ENCODE data around the gene DENND5B.
"Not testable (repeated sequence)": the region's sequence is repeated elsewhere in the genome, so short reads cannot be mapped to it uniquely, and the experiment has no call there.

Gene DENND5B

DNA sequence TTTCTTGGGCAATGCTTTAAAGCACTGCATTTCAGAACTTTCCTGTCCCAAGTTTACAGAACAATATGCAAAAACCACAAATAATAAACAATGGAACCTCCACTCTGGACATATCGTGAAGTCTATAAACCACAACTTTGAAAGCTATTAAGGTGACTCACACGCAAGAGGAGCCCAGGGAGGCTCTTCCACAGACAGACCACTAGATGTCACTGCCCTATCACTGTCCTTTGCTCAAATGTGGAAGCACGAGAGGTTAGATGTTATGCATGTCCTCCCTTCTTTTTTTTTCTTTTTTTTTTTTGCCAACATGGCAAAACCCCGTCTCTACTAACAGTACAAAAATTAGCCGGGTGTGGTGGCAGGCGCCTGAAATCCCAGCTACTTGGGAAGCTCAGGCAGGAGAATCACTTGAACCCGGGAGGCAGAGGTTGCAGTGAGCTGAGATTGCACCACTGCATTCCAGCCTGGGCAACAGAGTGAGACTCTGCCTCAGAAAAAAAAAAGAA lies 187.8 kb downstream of the DENND5B start:
- TF ChIP-seq ZNF335 (tag by site-specific recombination; conservative IDR thresholded peaks at IDR 0.05) (0 out of 2 replicates have a peak, but pooled peaks have one; percentile 23), WT1 (tag by site-specific recombination; IDR thresholded peaks at IDR 0.05) (peak; percentile 51; the same call in 1 of the 2 replicates), ZSCAN30 (tag by site-specific recombination; IDR thresholded peaks at IDR 0.05) (0 out of 2 replicates have a peak, but pooled peaks have one; percentile 45), ZNF600 (tag by site-specific recombination; IDR thresholded peaks at IDR 0.05) (peak; percentile 90), ZNF2 (tag by site-specific recombination; IDR thresholded peaks at IDR 0.05) (peak; percentile 85), ZNF121 (tag by site-specific recombination; IDR thresholded peaks at IDR 0.05) (peak; percentile 86), ZNF394 (tag by site-specific recombination; IDR thresholded peaks at IDR 0.05; ENCODE audit: borderline replicate concordance) (0 out of 2 replicates have a peak, but pooled peaks have one; percentile 15), CTCF (tag by site-specific recombination; IDR thresholded peaks at IDR 0.05) (peak; percentile 83), ZBTB17 (tag by site-specific recombination; IDR thresholded peaks at IDR 0.05) (peak; percentile 61), ZNF639 (tag by site-specific recombination; IDR thresholded peaks at IDR 0.05) (0 out of 2 replicates have a peak, but pooled peaks have one; percentile 38), ZNF184 (tag by site-specific recombination; IDR thresholded peaks at IDR 0.05) (0 out of 2 replicates have a peak, but pooled peaks have one; percentile 17), ZEB2 (tag by site-specific recombination; IDR thresholded peaks at IDR 0.05) (peak; percentile 48), SP7 (tag by site-specific recombination; IDR thresholded peaks at IDR 0.05) (peak; percentile 64), ZNF366 (tag by site-specific recombination; conservative IDR thresholded peaks at IDR 0.05) (peak; percentile 69; the same call in 1 of the 2 replicates), ZNF629 (tag by site-specific recombination; IDR thresholded peaks at IDR 0.05) (peak; percentile 24; the same call in 1 of the 2 replicates), ZNF561 (tag by site-specific recombination; IDR thresholded peaks at IDR 0.05; ENCODE audit: borderline replicate concordance) (peak; percentile 15; the same call in 1 of the 2 replicates), ZNF660 (tag by site-specific recombination; IDR thresholded peaks at IDR 0.05) (peak; percentile 84; the same call in 1 of the 2 replicates), ZBTB8A (tag by site-specific recombination; IDR thresholded peaks at IDR 0.05) (0 out of 2 replicates have a peak, but pooled peaks have one; percentile 35), ZXDB (tag by site-specific recombination; IDR thresholded peaks at IDR 0.05) (peak; percentile 34; the same call in 1 of the 2 replicates), KLF10 (tag by site-specific recombination; IDR thresholded peaks at IDR 0.05) (0 out of 2 replicates have a peak, but pooled peaks have one; percentile 15), KLF8 (tag by site-specific recombination; IDR thresholded peaks at IDR 0.05) (0 out of 2 replicates have a peak, but pooled peaks have one; percentile 45), ZNF510 (tag by site-specific recombination; IDR thresholded peaks at IDR 0.05; ENCODE audit: insufficient replicate concordance) (peak; percentile 20), ZNF654 (tag by site-specific recombination; IDR thresholded peaks at IDR 0.05; ENCODE audit: low read depth) (peak; percentile 99), ZNF692 (tag by site-specific recombination; IDR thresholded peaks at IDR 0.05) (0 out of 2 replicates have a peak, but pooled peaks have one; percentile 35)
- TF ChIP-seq, protein P1, sequence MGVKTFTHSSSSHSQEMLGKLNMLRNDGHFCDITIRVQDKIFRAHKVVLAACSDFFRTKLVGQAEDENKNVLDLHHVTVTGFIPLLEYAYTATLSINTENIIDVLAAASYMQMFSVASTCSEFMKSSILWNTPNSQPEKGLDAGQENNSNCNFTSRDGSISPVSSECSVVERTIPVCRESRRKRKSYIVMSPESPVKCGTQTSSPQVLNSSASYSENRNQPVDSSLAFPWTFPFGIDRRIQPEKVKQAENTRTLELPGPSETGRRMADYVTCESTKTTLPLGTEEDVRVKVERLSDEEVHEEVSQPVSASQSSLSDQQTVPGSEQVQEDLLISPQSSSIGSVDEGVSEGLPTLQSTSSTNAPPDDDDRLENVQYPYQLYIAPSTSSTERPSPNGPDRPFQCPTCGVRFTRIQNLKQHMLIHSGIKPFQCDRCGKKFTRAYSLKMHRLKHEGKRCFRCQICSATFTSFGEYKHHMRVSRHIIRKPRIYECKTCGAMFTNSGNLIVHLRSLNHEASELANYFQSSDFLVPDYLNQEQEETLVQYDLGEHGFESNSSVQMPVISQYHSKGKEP (tag by site-specific recombination; IDR thresholded peaks at IDR 0.05): peak; percentile 15; the same call in 1 of the 2 replicates
- TF ChIP-seq, protein P2, sequence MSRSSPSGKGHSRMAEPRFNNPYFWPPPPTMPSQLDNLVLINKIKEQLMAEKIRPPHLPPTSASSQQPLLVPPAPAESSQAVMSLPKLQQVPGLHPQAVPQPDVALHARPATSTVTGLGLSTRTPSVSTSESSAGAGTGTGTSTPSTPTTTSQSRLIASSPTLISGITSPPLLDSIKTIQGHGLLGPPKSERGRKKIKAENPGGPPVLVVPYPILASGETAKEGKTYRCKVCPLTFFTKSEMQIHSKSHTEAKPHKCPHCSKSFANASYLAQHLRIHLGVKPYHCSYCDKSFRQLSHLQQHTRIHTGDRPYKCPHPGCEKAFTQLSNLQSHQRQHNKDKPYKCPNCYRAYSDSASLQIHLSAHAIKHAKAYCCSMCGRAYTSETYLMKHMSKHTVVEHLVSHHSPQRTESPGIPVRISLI (tag by site-specific recombination; IDR thresholded peaks at IDR 0.05): peak; percentile 94
- TF ChIP-seq, protein P3, sequence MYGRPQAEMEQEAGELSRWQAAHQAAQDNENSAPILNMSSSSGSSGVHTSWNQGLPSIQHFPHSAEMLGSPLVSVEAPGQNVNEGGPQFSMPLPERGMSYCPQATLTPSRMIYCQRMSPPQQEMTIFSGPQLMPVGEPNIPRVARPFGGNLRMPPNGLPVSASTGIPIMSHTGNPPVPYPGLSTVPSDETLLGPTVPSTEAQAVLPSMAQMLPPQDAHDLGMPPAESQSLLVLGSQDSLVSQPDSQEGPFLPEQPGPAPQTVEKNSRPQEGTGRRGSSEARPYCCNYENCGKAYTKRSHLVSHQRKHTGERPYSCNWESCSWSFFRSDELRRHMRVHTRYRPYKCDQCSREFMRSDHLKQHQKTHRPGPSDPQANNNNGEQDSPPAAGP (tag by site-specific recombination; IDR thresholded peaks at IDR 0.05): peak; percentile 53; the same call in 1 of the 2 replicates
- H3K9me3 ChIP-seq (ENCODE audit: control insufficient read depth, insufficient read depth, low read depth, low read length); H3K27ac ChIP-seq (ENCODE audit: extremely low read depth, low read depth, low read length); H3K4me1 ChIP-seq (ENCODE audit: control insufficient read depth, insufficient read depth, low read length); H3K4me3 ChIP-seq (ENCODE audit: low read depth, low read length); H3K36me3 ChIP-seq (ENCODE audit: control insufficient read depth in 2 of 2, insufficient read depth in 1 of 2, low read length in 2 of 2): not testable (repeated sequence)
- ChIA-PET CTCF (interaction anchor here (0.6 to 2.9 kb wide), 54 partner anchors 9 to 1352 kb away, joined by 3 to 19 read pairs (median 4); partner anchors contain the start of gene DENND5B), POLR2A (interaction anchor here (0.7 to 0.9 kb wide), 2 partner anchors 81 to 659 kb away, joined by 5 read pairs; no protein-coding TSS in a partner anchor)

Measured in HEK293 (cell line).